ENCODE measurements around the gene NPHP4.

- TF ChIP-seq POLR2AphosphoS5 (IDR thresholded peaks at IDR 0.05; ENCODE audit: control insufficient read depth, insufficient read depth, low read depth, low read length) (no peak), ARNT (IDR thresholded peaks at IDR 0.05) (no peak), SFPQ (IDR thresholded peaks at IDR 0.05; ENCODE audit: low read depth, low read length) (no peak)
Measured at GRCh38 chr1:5892329-5892728, 99.9 kb downstream of the NPHP4 start.
